Tibial nerve (tissue), 4 donors: ENCODE data around the gene FXYD7. TPM values are rescaled to one million over a fixed set of nuclear protein-coding genes. Genes with fewer than 3 reads are reported as not detected.

Experiments
- DNase-seq, 2 donors: peaks; one replicate each; pipeline ENCODE4 v3.0.0-alpha.2; 2019; ENCODE audit warnings: low spot score in 2 of 2
- H3K27ac ChIP-seq, 4 donors: fragments of 200-600 bp; sonication (generic) in 3 of 4; one replicate each; pipeline ENCODE4 v1.5.1; 2017 to 2019; ENCODE audit warnings: mild to moderate bottlenecking in 1 of 4
- H3K27me3 ChIP-seq, 2 donors: fragments of 200-600 bp; sonication (generic) in 1 of 2; one replicate each; pipeline versions ENCODE4 v1.5.1 to v1.6.0; 2017 to 2019
- H3K36me3 ChIP-seq, 3 donors: fragments of 200-600 bp; sonication (generic); one replicate each; pipeline ENCODE4 v1.5.1; 2018 to 2019
- H3K4me1 ChIP-seq, 4 donors: fragments of 200-600 bp; sonication (generic) in 3 of 4; one replicate each; pipeline ENCODE4 v1.5.1; 2017 to 2019
- H3K4me3 ChIP-seq, 4 donors: fragments of 200-600 bp; sonication (generic) in 3 of 4; one replicate each; pipeline ENCODE4 v1.5.1; 2017 to 2019; ENCODE audit warnings: mild to moderate bottlenecking in 1 of 4, moderate library complexity in 1 of 4
- H3K9me3 ChIP-seq, 4 donors: fragments of 200-600 bp; sonication (generic) in 3 of 4; one replicate each; pipeline ENCODE4 v1.5.1; 2017 to 2019
- EP300 ChIP-seq, 2 donors: sonication (generic); formaldehyde crosslinking; IDR thresholded peaks; one replicate each; pipeline ENCODE4 v1.6.1; 2017; ENCODE audit warnings: antibody characterized with exemption in 2 of 2, mild to moderate bottlenecking in 1 of 2
- POLR2A ChIP-seq, 2 donors: fragments of 450-650 bp; IDR thresholded peaks; one replicate each; pipeline ENCODE4 v1.6.1; 2017; ENCODE audit warnings: antibody characterized with exemption in 2 of 2, mild to moderate bottlenecking in 2 of 2, moderate library complexity in 2 of 2
- WGBS, 2 donors: methylation state at CpG; one replicate each; pipeline ENCODE4 v1.1.5; 2018; 5-methylcytosine and 5-hydroxymethylcytosine counted together
- total RNA-seq, 4 donors: library from RNA; depleted of rRNA; stranded (reverse); fragments of >200 nt; gene quantifications; one replicate each; pipeline ENCODE4 v1.1.0, GENCODE V29; 2016
- TF ChIP-seq, protein P1 (sequence below), 5 experiments: fragments of 200-600 bp in 3 of 5; fragments of 450-650 bp in 2 of 5; sonication (generic) in 3 of 5; IDR thresholded peaks; one replicate each; pipeline ENCODE4 v1.5.1; 2016 to 2019; ENCODE audit warnings: antibody characterized with exemption in 5 of 5, mild to moderate bottlenecking in 3 of 5, moderate library complexity in 2 of 5

The FXYD7 gene
- total RNA-seq, 4 donors from 2014 or later = 2.5 to 5.9 (median 5.7) TPM; not detected in 1

DNA sequence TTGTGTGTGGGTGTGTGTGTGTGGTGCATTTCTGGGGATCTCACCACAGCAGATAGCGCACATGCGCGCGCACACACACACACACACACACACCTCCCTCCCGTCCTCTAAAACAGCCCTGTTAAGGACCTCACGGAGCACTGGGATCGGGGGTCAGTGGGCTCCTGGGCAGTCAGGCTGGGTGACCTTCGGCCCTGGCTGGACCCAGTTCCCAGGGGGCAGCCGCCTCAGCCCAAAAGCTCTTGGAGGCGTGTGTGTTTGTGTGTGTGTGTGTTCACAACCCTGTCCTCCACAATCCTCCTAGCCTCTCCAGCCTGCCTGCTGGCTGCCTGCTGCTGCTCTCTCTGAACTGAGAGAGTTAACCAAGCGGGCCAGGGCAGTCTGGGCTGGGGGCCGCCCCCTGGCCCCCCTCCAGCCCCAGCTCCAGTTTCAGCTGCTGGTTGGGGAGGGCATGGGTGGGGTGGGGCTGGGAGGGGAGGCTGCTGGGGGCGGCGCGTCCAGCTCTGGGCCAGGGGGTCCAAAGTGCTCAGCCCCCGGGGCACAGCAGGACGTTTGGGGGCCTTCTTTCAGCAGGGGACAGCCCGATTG lies 4.7 kb upstream of the FXYD7 start, which contains the start of gene FXYD1:
TSS of gene FXYD1 (plus strand) at position 520 of the 588 bp plus-strand sequence. CDS start 1,256 bp downstream, outside the sequence.
- DNase-seq = peak in 1 of 2 donors; percentile 44
- no peaks in the 10 kb centered on the region for H3K36me3 ChIP-seq
- no peak for TF ChIP-seq EP300 (IDR thresholded peaks at IDR 0.05)
- TF ChIP-seq, protein P1, sequence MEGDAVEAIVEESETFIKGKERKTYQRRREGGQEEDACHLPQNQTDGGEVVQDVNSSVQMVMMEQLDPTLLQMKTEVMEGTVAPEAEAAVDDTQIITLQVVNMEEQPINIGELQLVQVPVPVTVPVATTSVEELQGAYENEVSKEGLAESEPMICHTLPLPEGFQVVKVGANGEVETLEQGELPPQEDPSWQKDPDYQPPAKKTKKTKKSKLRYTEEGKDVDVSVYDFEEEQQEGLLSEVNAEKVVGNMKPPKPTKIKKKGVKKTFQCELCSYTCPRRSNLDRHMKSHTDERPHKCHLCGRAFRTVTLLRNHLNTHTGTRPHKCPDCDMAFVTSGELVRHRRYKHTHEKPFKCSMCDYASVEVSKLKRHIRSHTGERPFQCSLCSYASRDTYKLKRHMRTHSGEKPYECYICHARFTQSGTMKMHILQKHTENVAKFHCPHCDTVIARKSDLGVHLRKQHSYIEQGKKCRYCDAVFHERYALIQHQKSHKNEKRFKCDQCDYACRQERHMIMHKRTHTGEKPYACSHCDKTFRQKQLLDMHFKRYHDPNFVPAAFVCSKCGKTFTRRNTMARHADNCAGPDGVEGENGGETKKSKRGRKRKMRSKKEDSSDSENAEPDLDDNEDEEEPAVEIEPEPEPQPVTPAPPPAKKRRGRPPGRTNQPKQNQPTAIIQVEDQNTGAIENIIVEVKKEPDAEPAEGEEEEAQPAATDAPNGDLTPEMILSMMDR (IDR thresholded peaks at IDR 0.05) = no peak
- TF ChIP-seq POLR2A (IDR thresholded peaks at IDR 0.05) = no peak
- H3K4me1 ChIP-seq = peaks cover 0 to 65% (median 45%) of the 10 kb centered on the region in 4 donors
- peak within 1 kb of the TSS; percentile 88 to 99 (median 96) for H3K27ac ChIP-seq
- peak within 1 kb of the TSS; percentile 48 to 62 (median 54) for H3K4me3 ChIP-seq
- WGBS, 2 donors = 20 to 29% methylated on average over 10 to 15 of the region's 18 CpGs
- H3K27me3 ChIP-seq = no peaks in the 10 kb centered on the region
- no peaks in the 10 kb centered on the region for H3K9me3 ChIP-seq

DNA sequence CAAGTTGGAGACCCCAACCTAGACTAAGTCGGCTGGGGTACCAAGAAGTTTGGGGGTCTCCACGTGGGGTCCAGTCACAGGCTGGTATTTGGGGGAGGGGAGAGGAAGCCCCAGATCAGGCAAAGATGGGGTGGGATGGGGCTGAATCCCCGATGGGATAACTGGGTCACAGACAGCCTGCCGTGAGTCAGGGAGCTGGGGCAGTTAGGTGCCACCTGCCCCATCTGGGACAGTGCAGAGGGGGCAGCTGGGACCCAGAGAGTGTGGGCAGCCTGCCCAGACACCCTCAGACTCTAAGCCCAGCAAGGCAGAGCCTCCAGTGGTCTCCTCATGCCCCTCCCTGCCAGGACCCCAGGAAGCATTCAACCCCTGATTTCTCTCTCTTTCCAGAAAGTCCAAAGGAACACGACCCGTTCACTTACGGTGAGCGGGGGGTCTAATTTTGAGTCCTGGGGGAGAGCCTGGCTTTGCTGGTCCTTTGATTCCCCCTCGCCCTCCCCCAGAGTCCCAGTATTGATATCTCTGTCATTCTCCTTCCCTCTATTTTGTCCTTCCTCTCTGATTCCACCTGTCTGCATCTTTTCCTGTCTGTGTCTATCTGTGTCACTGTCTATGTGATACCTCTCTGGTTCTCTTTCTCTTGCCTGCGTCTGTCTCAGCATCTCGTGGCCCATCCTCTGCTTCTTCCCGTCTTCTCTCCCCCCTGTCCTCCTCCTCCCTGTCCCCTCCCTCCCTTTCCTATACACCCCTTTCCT lies 2.7 kb upstream of the FXYD7 start:
- 23 to 27% methylated on average over 12 of the region's 12 CpGs for WGBS, 2 donors

DNA sequence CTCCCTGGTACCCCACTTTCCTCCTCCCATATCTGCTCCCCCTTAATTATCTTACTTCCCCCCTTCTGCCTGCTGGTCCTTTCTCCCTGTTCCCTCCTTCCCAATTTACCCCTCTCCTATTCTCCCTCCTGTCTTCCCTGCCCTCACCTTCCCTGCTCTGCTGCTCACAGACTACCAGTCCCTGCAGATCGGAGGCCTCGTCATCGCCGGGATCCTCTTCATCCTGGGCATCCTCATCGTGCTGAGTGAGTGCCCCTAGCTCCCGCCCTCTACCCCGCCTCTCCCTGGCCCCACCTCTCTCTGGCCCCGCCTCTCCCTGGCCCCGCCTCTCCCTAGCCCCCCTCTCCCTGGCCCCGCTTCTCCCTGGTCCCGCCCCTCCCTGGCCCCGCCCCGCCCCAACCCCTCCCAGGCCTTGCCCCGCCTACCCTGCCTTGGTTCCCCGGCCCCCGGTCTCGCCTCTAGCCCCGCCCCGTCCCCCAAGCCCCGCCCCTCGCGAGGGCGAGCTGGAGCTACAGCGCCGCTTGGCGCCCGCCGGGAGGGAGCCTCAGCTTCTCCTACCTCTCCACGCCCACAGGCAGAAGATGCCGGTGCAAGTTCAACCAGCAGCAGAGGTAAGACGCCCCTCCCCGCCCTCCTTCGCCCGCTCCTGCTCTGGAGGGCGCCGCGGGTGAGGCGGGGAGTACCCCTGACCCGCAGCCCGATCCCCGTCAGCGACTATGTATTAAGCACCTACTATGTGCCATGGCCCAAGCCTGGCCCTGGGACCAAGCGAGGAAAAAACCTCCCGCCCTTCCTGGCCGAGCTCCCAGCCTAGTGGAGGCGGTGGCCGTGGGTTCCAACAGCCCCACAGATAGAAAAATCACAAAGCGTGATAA lies 1.9 kb upstream of the FXYD7 start:
- 10 to 11% methylated on average over 26 to 33 of the region's 48 CpGs for WGBS, 2 donors
- H3K27me3 ChIP-seq = no peaks in the 10 kb centered on the region

More for the DNA sequence above, 2.7 kb upstream of the FXYD7 start:
- Histone ChIP-seq H3K27me3 (no peaks in the 10 kb centered on the region), H3K27ac (peak overlapping the region; percentile 88 to 99 (median 96)), H3K36me3 (no peaks in the 10 kb centered on the region), H3K4me3 (peak overlapping the region; percentile 48 to 62 (median 54)), H3K4me1 (peaks cover 0 to 80% (median 43%) of the 10 kb centered on the region in 4 donors), H3K9me3 (no peaks in the 10 kb centered on the region)
- TF ChIP-seq EP300 (IDR thresholded peaks at IDR 0.05) (no peak), POLR2A (IDR thresholded peaks at IDR 0.05) (no peak)
- TF ChIP-seq, protein P1 (IDR thresholded peaks at IDR 0.05) = no peak
- DNase-seq = no peak

GRCh38 chr19:35141837-35142605 lies 1.0 kb upstream of the FXYD7 start:
- WGBS, 2 donors = 32 to 42% methylated on average over 18 to 20 of the region's 21 CpGs
- Histone ChIP-seq H3K4me1 (peaks cover 0 to 64% (median 29%) of the 10 kb centered on the region in 4 donors), H3K9me3 (no peaks in the 10 kb centered on the region), H3K4me3 (peak overlapping the region in 3 of 4 donors; percentile 31 to 43 (median 38)), H3K27me3 (no peaks in the 10 kb centered on the region), H3K27ac (peak overlapping the region; percentile 24 to 78 (median 56)), H3K36me3 (no peaks in the 10 kb centered on the region)
- TF ChIP-seq POLR2A (IDR thresholded peaks at IDR 0.05) = no peak
- no peak for TF ChIP-seq EP300 (IDR thresholded peaks at IDR 0.05)
- TF ChIP-seq, protein P1 (IDR thresholded peaks at IDR 0.05) = no peak
- no peak for DNase-seq

More for the DNA sequence above, 1.9 kb upstream of the FXYD7 start:
- Histone ChIP-seq H3K36me3 (no peaks in the 10 kb centered on the region), H3K9me3 (no peaks in the 10 kb centered on the region), H3K4me1 (peaks cover 0 to 72% (median 37%) of the 10 kb centered on the region in 4 donors), H3K4me3 (peak overlapping the region; percentile 48 to 62 (median 54)), H3K27ac (peak overlapping the region; percentile 88 to 99 (median 96))
- DNase-seq = peak; percentile 94
- TF ChIP-seq, protein P1 (IDR thresholded peaks at IDR 0.05) = peak; percentile 41 to 81 (median 66)
- TF ChIP-seq EP300 (IDR thresholded peaks at IDR 0.05) (peak in 1 of 2 donors; percentile 99), POLR2A (IDR thresholded peaks at IDR 0.05) (peak; percentile 78 to 98)
